ENCODE measurements around the gene THSD7B. TPM values are rescaled to one million over a fixed set of nuclear protein-coding genes. Genes with fewer than 3 reads are reported as not detected.
"Not testable (repeated sequence)": the region's sequence is repeated elsewhere in the genome, so short reads cannot be mapped to it uniquely, and the experiment has no call there.

THSD7B gene
- total RNA-seq, 1 donor from 2014 or later = 12.0 TPM

DNA sequence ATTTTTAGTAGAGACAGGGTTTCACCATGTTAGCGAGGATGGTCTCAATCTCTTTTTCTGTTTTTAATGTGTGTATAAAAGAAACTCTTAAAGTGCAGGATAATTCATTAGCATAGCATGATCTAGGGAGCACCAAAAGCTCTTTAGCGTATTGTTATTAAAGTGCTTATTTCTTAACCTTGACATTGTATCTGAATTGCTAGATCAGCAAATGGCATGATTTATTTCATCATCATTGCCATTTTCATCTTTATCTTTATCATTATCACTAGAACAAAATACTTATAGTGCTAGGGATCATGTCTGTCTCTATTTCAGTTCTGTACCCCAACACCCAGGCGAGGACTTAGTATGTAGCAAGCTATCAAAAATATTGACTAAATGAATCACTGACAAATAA lies 805.1 kb downstream of the THSD7B start:
- H3K27ac Mint-ChIP-seq = no peak overlapping the region
- H3K4me3 Mint-ChIP-seq (ENCODE audit: low read depth) = no peak overlapping the region
- H3K36me3 Mint-ChIP-seq (ENCODE audit: insufficient read depth) = no peaks in the 10 kb centered on the region
- no peaks in the 10 kb centered on the region for H3K4me1 Mint-ChIP-seq (ENCODE audit: low read depth)
- H3K27me3 Mint-ChIP-seq = no peaks in the 10 kb centered on the region
- no peaks in the 10 kb centered on the region for H3K9me3 Mint-ChIP-seq (ENCODE audit: low read depth)
- TF ChIP-seq, protein P1, sequence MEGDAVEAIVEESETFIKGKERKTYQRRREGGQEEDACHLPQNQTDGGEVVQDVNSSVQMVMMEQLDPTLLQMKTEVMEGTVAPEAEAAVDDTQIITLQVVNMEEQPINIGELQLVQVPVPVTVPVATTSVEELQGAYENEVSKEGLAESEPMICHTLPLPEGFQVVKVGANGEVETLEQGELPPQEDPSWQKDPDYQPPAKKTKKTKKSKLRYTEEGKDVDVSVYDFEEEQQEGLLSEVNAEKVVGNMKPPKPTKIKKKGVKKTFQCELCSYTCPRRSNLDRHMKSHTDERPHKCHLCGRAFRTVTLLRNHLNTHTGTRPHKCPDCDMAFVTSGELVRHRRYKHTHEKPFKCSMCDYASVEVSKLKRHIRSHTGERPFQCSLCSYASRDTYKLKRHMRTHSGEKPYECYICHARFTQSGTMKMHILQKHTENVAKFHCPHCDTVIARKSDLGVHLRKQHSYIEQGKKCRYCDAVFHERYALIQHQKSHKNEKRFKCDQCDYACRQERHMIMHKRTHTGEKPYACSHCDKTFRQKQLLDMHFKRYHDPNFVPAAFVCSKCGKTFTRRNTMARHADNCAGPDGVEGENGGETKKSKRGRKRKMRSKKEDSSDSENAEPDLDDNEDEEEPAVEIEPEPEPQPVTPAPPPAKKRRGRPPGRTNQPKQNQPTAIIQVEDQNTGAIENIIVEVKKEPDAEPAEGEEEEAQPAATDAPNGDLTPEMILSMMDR (IDR thresholded peaks at IDR 0.05; ENCODE audit: unreplicated experiment) = no peak
- DNase-seq (ENCODE audit: low spot score, unreplicated experiment) = no peak

DNA sequence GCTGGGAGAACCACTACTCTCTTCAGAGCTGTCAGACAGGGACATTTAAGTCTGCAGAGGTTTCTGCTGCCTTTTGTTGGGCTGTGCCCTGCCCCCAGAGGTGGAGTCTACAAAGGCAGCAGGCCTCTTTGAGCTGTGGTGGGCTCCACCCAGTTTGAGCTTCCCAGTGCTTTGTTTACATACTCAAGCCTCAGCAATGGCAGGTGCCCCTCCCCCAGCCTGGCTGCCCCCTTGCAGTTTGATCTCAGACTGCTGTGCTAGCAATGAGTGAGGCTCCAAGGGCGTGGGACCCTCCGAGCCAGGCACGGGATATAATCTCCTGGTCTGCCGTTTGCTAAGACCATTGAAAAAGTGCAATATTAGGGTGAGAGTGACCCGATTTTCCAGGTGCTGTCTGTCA lies 822.5 kb downstream of the THSD7B start:
- H3K4me3 Mint-ChIP-seq (ENCODE audit: low read depth) = not testable (repeated sequence)

DNA sequence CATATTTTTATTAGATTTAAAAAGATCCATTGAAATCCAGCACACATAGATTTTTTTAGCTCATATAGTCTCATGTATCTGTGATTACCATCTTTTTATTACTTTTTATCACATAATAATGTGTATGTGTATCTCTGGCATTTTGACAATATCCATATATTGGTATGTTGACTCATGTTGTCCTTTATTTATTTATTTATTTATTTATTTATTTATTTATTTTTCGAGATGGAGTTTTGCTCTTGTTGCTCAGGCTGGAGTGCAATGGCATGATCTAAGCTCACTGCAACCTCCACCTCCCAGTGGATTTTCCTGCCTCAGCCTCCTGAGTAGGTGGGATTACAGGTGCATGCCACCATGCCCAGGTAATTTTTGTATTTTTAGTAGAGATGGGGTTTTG lies 823.2 kb downstream of the THSD7B start:
- H3K4me3 Mint-ChIP-seq (ENCODE audit: low read depth); H3K27ac Mint-ChIP-seq; H3K36me3 Mint-ChIP-seq (ENCODE audit: insufficient read depth); DNase-seq (ENCODE audit: low spot score, unreplicated experiment); H3K27me3 Mint-ChIP-seq; H3K4me1 Mint-ChIP-seq (ENCODE audit: low read depth): not testable (repeated sequence)
- peaks cover 20% of the 10 kb centered on the region for H3K9me3 Mint-ChIP-seq (ENCODE audit: low read depth)

More for the DNA sequence above, 822.5 kb downstream of the THSD7B start:
- H3K9me3 Mint-ChIP-seq (ENCODE audit: low read depth) = peaks cover 20% of the 10 kb centered on the region
- H3K36me3 Mint-ChIP-seq (ENCODE audit: insufficient read depth); H3K27ac Mint-ChIP-seq; H3K4me1 Mint-ChIP-seq (ENCODE audit: low read depth); DNase-seq (ENCODE audit: low spot score, unreplicated experiment); H3K27me3 Mint-ChIP-seq: not testable (repeated sequence)

DNA sequence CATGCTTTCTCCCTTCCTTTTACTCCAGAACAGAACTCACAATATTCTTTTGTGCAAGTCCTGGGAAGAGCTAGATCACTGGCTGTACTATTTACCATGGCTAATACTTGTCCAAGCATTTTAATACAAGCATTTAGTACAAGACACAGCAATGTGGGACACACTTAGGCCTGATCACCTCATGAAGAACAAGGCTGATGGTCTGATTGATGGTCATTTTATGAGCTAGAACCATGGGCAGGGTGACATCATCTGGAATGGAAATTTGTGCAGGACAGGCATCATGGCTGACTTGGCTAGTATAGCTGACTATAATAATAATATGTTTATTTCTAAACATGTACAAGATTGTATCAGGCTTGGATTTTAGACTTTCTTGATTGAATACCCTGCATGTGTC lies 824.8 kb downstream of the THSD7B start:
- Mint-ChIP-seq H3K27ac (no peak overlapping the region), H3K4me1 (ENCODE audit: low read depth) (peaks cover 2% of the 10 kb centered on the region), H3K27me3 (no peaks in the 10 kb centered on the region), H3K9me3 (ENCODE audit: low read depth) (peaks cover 11% of the 10 kb centered on the region), H3K36me3 (ENCODE audit: insufficient read depth) (peaks cover 3% of the 10 kb centered on the region), H3K4me3 (ENCODE audit: low read depth) (no peak overlapping the region)
- TF ChIP-seq, protein P1 (IDR thresholded peaks at IDR 0.05; ENCODE audit: unreplicated experiment) = no peak
- DNase-seq (ENCODE audit: low spot score, unreplicated experiment) = no peak

DNA sequence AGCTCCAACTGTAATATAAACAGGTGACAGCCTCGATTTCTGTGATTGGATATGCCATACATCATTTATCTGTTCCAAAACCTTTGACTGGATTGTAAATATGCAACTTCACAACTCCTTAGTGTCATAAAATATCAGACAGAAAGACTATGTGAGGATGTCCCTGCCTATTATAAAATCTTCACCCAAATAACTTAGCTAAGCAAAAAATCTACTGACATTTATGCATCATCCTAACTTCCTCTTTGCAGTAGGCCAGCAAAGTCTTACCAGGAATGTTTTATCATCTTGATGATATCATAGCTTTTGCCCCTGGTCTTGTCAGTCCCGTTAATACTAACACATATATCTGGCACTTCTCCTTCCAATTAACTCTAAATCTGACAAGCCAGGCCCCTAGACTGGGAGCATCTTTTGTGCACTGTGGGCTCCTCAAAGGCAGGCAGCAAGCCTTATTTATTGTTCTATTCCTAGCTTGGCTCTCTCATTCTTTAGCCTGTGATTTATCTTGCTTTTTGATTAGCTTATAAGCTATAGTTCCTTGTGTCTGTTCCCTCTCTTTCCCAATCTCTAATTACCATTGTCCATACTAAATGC lies 842.5 kb downstream of the THSD7B start:
- Mint-ChIP-seq H3K9me3 (ENCODE audit: low read depth) (no peaks in the 10 kb centered on the region), H3K27ac (peak overlapping the region; percentile 12), H3K27me3 (no peaks in the 10 kb centered on the region), H3K4me1 (ENCODE audit: low read depth) (no peaks in the 10 kb centered on the region), H3K36me3 (ENCODE audit: insufficient read depth) (no peaks in the 10 kb centered on the region), H3K4me3 (ENCODE audit: low read depth) (no peak overlapping the region)
- DNase-seq (ENCODE audit: low spot score, unreplicated experiment) = no peak
- TF ChIP-seq, protein P1 (IDR thresholded peaks at IDR 0.05; ENCODE audit: unreplicated experiment) = no peak

DNA sequence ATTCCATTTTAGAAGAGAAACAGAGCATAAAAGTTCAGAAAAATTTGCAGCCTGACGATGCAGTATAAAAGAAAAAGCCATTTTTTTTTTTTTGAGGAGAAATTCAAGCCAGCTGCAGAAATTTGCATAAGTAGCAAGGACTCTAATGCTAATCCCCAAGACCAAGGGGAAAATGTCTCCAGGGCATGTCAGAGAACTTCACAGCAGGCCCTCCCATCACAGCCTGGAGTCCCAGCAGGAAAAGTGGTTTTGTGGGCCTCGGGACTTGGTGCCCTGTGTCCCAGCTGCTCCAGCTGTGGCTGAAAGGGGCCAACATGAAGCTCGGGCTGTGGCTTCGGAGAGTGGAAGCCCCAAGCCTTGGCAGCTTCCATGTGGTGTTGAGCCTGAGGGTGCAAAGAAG lies 873.6 kb downstream of the THSD7B start:
- Mint-ChIP-seq H3K9me3 (ENCODE audit: low read depth) (no peaks in the 10 kb centered on the region), H3K27me3 (no peaks in the 10 kb centered on the region), H3K4me3 (ENCODE audit: low read depth) (no peak overlapping the region), H3K36me3 (ENCODE audit: insufficient read depth) (peaks cover 2% of the 10 kb centered on the region), H3K4me1 (ENCODE audit: low read depth) (peaks cover 2% of the 10 kb centered on the region), H3K27ac (no peak overlapping the region)
- TF ChIP-seq, protein P1 (IDR thresholded peaks at IDR 0.05; ENCODE audit: unreplicated experiment) = no peak
- DNase-seq (ENCODE audit: low spot score, unreplicated experiment) = no peak

Data from progenitor cell of endocrine pancreas (in vitro differentiated cells).